T-helper 1 cell treated with Interleukin-12 subunit alpha and Interleukin-12 subunit beta and Interleukin-4 antibody, amounts not matched to agents 30 ng/mL and 1 ng/mL, for 36 hours (primary cell): ENCODE measurements around the gene TYROBP. TPM values are rescaled to one million over a fixed set of nuclear protein-coding genes. Genes with fewer than 3 reads are reported as not detected.
"Not testable (repeated sequence)": the region's sequence is repeated elsewhere in the genome, so short reads cannot be mapped to it uniquely, and the experiment has no call there.

Experiments used
- intact Hi-C: fragments of 100-400 bp; cut with micrococcal nuclease; formaldehyde crosslinking; loops from one replicate; pipeline ENCODE4 v1.15.1; 2024
- total RNA-seq: library from RNA; stranded (reverse); gene quantifications from 2 replicates; pipeline ENCODE4 v1.2.3, GENCODE V29; 2022

Gene TYROBP
- total RNA-seq, 1 donor from 2014 or later: not detected

DNA sequence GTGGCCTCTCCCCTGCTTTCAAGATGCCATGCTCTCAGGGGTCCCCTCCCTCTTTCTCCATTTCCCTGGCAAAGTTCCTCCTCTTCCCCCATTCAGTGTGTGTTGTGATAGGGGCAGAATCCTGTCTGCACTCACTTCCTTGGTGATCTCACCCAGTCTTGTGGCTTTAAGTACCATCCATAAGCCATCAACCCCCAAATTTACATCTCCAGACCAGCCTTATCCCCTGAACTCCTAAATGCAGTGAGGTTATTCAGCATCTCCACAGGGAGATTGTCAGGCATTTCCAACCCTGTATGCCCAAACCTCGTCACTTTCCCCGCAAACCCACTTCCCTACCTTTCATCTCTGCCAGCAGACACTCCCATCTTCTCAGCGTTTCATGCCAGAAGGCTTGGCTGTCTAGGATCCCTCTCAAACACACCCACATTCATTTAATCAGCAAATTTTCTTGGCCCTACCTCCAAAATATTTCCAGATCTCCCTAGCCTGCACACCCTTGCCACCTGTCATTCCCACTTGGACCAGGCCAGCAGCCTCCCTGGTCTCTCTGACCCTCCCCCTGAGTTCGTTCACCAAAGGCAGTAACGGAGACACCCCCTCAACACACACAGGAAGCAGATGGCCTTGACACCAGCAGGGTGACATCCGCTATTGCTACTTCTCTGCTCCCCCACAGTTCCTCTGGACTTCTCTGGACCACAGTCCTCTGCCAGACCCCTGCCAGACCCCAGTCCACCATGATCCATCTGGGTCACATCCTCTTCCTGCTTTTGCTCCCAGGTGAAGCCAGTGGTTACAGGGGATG lies 6.0 kb downstream of the TYROBP start, which contains the start of gene HCST:
HCST (plus strand) TSS at position 676 of the 808 bp plus-strand sequence; CDS start at position 741, 65 bp downstream.
- intact Hi-C loops: loop anchor here (1.0 to 10.0 kb wide), 2 partner anchors 258 to 687 kb away; no protein-coding TSS in a partner anchor

DNA sequence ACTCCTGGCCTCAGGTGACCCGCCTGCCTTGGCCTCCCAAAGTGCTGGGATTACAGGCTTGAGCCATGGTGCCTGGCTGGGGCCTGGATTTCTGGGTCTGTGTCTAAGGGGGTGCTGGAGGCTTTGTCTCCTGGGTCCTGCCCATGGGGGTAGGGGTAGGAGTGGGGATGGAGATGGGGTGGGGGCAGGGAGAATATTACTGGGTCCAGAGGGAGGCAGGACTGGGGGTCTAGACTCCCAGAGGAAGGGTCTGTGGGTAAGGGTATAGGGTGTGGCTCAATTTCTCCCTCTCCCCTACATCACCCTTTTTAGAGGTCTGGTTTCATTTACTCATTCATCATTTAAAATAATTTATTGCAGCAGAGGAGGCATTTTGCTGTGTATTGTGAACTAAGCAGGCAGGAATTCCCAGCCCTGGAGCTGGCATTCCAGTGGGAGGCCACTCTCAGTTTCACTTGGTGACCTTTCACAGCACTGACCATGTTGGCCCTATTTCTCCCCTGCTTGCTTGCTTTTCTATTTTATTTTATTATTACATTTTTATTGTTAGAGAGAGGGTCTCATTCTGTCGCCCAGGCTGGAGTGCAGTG lies 6.9 kb downstream of the TYROBP start:
- intact Hi-C loops: loop anchor here (10.0 kb wide), 1 partner anchor 686 kb away; no protein-coding TSS in a partner anchor

DNA sequence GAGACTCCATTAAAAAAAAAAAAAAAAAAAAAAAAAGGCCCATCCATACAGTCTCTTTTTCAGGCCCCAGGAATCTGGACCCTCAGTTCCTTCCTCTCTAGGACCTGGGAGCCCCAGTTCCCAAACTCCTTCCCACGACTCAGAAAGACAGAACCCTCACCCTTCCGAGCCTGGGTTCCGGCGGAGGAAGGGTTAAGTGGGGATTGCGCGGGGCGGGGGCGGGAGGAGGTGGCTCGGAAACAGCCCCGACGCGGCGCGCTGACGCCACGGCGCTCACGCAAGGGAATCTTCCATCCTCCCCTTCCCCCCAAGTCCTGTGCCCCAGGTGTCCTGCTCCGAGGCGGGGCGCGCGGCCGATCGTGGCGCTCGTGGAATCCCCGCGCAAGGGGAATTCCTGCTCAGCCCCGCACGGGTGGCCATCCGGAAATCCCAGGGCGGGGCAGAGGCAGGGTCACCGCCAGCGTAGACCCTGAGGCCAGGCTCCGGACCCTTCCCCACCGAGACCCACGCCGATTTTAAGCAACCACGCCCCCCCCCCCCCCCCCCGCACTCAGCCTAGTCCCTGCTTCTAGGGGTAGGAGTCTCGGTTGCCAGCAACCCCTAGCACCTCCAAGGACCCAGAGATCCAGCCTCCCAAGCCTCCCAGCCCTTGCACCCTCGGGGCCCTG lies 8.4 kb downstream of the TYROBP start:
- intact Hi-C loops: loop anchor here (1.0 to 10.0 kb wide), 10 partner anchors 17 to 685 kb away; partner anchors contain the start of genes ALKBH6, LIN37, PSENEN and TBCB

DNA sequence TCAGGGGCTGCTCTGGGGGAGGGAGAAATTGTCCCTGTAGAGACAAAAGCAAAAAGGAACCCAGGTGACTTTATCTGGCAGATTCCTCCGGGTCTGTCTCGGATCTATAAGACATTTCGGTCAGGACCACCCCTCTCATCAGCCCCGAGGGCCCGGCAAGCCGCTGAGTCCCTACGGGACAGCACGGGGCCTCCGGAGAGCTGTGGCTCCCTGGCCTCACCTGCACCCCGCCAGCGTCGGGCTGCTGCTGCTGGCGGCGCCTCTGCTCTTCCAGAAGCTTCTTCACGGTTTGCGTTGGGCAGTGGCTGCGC lies 9.6 kb downstream of the TYROBP start:
- intact Hi-C loops: loop anchor here (2.0 kb wide), 1 partner anchor 154 kb away; the partner anchor contains the start of genes PSENEN and U2AF1L4

DNA sequence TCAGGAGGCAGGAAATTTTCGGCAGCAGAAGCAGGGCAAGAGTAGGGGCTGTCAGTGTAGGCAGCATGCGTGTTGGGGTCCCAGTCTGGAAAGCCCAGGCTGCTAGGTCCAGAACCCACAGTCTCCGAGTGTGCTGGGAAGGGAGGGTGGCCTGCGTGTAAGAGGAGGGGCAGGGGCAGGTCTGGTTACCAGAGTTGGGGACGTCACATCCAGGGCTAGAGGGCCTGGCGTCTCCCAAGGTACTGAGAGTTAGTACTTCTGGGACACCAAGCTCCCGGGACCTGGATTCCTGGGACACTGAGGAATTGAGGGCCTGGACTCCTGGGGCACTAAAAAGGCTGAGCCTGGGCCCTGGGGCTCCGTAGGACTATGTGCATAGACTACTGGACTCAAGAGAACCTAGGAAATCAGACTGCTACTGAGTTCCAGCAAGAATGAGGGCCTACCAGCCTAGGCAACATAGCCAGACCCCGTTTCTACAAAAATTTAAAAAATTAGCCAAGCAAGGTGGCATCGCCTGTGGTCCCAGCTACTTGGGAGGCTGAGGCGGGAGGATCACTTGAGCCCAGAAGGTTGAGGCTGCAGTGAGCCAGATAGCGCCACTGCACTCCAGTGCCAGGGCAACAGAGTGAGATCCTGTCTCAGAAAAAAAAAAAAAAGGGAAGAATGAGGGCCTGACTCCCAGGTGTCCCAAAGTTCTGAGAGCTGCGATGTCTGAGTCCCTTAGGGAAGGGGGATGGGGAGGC lies 10.2 kb downstream of the TYROBP start:
- intact Hi-C loops: loop anchor here (2.0 kb wide), 1 partner anchor 153 kb away; the partner anchor contains the start of genes PSENEN and U2AF1L4

DNA sequence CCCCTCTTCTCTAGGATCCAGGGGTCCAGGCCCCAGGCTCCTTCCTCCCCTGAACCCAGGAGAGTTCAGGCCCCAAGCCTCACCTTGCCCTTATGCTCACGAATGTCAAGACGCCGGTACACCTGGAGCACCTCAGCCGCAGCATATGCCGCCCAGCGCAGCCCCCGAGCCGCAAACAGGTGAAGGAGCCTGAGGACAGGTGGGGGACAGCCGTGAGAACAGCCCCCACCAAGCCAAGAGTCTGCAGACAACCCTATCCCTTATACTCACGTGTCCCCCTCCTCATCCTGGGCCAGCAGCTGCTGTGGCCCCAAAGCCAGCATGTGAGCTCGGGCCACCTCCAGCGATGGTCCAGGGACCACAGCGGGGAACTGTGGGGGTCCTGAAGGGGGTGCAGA lies 11.5 kb downstream of the TYROBP start:
- intact Hi-C loops: no loop called here

DNA sequence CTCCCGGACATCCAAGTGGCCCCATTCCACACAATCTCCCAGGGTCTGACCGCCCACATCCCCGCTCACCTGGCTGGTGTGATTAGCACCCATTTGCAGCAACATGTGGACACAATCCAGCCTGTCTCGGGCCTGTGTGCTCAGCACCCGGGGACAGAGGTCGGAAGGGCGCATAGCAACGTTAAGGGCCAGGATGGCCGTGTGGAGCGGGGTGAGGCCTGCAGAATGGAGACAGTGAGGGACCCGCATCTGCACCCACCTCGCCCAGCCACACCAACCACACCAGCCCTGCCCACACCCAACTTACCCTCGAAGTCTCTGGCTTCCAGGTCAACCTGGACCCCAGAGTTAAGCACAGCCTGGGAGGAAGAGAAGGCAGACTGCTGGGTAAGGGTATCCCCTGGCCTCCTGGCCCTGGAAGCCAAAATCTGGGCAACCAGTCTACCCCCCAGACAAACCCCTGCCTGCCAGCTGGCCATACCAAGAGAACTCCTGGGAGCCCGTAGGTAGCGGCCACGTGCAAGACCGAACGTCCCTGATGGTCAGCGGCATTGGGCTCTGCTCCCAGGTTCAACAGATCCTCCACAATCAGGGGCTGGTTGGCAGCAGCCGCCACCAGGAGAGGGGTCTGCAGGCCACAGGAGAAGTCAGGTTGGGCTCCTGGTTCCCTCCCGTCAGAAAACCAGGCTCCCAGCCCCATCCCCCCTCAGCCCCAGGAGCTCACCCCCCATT lies 12.0 kb downstream of the TYROBP start:
- intact Hi-C loops: no loop called here

DNA sequence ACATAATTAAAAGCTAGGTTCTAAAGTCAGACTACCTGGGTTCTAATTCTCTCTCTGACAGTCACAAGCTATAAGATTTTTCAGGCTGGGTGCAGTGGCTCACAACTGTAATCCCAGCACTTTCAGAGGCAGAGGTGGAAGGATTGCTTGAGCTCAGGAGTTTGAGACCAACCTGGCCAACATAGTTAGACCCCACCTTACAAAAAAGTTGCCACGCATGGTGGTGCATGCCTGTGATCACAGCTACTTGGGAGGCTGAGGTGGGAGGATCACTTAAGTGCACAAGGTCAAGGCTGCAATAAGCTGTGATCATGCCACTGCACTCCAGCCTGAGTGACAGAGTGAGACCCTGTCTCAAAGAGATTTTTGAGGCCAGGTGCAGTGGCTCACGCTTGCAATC lies 13.8 kb downstream of the TYROBP start:
- intact Hi-C loops: no loop called here

DNA sequence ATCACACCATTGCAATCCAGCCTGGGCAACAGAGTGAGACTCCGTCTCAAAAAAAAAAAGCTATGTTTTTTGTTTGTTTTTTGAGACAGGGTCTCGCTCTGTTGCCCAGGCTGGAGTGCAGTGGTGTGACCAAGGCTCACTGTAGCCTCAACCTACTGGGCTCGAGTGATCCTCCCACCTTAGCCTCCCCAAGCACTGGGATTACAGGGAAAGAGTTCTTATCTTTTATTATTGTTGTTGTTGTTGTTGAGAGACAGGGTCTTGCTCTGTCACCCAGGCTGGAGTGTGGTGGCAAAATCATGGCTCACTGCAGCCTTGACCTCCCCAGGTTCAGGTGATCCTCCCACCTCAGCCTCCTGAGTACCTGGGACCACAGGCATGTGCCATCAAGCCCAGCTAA lies 16.3 kb downstream of the TYROBP start:
- intact Hi-C loops: not testable (repeated sequence)

DNA sequence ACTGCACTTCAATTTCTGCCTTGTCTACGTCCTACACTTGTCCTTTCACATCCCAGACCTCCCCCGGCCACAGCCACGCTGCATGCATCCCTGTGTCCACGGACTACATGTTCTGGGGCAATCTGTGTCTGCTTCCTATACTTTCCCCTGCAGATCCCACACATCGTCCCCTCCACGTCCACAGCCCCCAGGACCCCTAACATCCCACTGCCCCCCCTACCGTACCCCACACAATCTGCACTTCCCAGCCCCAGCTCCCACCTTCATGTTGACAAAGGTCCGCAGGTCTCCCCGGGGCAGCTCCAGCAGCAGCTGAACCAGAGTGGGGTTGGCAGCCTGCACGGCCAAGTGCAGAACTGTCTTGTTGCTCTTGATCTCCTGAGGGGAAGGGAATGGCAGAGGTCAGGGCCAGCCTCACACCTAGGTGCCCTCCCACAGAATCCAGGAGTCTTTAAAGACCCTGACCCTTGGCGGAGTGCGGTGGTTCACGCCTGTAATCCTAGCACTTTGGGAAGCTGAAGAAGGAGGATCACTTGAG lies 17.9 kb downstream of the TYROBP start:
- intact Hi-C loops: no loop called here

DNA sequence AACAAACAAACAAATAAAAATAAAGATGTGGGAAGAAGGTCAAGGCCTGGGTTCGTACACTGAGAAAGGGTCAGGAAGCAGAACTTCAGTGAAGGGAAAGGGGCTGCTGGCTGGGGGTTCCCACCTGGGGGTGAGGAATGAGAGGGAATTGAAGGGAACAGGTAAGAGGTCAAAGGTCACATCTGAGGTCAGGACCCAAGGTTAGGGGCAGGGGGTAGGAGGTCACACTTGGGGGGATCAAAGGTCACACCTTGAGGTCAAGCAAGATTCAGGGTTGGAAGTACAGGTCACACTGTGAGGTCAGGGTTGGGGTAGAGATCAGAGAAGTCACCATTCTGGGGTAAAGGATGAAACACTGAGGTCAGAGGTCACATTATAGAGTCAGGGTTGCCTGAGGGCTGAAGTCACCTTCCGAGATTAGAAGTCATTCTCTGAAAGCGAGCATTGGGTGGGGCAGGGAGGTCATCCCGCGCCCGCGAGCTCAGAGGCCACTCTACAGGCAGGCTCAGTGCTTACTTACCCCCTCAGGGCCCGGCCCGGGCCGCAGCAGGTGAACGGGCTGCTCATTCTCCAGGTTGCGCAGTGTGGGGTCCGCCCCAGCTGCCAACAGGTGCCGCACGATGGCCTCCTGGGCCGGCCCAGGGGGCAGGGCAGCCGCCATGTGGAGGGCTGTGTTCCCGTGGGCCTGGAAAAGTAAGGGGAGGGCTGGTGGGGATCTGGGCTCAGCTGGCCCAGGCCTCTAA lies 18.6 kb downstream of the TYROBP start:
- intact Hi-C loops: no loop called here

DNA sequence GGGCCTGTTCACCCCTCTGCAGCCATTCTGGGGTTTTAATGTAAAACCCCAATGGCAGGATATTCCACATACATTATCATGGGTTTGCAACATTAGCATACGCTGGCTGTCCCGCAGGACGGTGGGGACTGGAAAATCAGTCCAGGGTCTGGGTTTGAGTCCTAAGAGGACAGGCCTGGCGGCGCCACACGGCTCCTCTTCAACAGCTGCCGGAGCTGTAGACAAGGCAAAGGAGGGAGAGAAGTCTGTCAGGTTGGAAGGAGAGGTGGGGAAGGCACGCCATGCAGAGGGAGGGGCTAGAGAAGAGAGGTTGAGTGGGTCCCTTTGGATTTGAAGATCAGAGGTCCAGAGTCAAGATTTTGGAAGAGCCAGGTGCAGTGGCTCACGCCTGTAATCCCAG lies 19.7 kb downstream of the TYROBP start:
- intact Hi-C loops: no loop called here

DNA sequence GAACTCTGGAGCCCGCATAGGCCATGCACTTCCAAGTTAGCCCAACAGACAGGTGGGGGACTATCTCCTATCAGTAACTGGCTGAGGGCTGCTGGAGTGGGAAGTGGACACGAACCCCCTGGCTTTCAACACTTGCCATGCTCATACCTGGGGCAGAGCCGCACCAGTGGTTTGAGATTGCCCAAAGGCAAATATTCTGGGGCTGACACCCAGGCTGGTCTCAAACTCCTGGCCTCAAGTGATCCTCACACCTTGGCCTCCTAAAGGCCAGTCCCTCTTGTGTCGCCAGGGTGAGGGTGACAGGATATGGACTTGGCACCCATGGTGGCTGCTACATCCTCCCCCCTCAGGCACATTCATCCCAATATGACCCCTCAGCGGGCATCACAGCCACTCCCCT lies 20.9 kb downstream of the TYROBP start:
- intact Hi-C loops: no loop called here

DNA sequence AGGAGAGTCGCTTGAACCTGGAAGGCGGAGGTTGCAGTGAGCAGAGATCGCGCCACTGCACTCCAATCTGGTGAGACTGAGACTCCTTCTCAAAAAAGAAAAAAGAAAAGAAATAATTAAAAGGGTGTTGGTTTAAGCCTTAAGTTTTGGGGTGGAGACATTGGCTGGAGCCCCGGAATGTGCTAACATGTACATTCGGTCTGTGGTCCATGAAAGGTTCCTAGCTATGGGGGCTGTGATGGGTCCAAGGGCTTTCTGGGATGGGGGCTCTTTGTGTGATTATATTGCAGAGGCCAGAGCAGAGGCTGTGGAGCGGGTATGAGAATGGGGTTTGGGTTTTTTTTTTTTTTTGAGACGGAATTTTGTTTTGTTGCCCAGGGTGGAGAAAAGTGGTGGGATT lies 22.2 kb downstream of the TYROBP start:
- intact Hi-C loops: no loop called here

DNA sequence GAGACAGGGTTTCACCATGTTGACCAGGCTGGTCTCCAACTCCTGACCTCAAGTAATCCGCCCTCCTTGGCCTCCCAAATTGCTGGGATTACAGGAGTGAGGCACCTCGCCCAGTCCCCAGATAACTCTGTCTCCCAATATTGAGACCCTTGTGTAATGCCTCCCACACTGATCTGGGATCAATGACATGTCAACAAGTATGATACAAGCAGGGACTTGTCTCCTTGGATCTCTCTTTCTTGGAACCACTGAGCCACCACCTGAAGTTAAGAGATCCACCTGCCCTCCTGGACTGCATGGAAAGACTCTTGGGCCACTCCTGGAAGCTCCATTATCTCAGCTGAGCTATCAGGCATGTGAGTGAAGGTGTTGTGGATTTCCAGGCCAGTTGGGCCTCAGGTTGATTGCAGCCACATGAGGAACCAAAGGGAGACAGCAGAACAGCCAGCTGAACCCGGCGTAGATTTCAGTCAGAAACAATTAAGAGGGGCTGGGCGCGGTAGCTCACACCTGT lies 22.8 kb downstream of the TYROBP start:
- intact Hi-C loops: no loop called here

DNA sequence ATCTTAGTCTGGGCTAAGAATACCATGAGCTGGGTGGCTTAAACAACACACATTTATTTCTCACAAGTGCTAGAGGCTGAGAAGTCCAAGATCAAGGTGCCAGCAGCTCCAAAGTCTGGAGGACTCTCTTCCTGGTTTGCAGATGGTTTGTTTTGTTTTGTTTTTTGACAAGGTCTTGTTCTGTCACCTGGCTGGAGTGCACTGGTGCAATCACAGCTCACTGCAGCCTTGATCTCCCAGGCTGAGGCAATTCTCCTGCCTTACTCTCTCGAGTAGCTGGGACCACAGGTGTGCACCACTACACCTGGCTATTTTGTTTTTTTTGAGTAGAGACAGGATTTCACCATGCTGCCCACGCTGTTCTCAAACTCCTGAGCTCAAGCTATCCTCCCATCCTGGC lies 24.2 kb downstream of the TYROBP start:
- intact Hi-C loops: loop anchor here (5.0 kb wide), 2 partner anchors 192 to 288 kb away; no protein-coding TSS in a partner anchor

DNA sequence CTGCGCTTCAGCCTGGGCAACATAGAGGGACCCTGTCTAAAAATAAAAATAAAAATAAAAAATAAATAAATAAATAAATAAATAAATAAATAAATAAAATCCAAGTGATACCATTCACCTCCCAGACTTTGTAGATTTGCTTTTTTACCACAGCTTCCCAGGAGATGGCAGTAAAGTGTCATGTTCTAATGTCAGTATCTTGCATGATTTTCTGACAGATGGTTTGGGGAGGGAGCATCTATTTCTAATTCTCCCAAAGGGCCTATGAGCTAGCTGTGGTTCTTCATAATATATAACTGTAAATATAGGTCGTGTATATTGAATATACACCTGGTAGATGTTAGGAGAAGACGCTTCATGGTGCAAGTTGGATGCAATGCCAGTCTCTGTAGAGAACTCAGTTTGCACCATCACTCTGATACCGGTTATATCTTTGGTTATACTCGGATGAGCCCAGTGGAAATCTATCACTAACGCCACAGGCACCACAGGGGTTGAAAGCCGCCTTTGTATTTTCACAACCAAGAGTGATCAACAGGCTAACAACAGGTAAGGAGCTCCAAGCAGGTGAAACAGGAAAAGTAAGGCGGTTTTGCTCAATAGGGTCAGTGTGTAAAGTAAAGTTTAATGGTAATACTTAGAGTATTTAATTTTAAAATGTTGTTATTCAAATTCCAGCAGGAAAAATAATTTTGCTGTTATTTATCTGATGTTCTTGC lies 25.8 kb downstream of the TYROBP start:
- intact Hi-C loops: loop anchor here (1.0 to 5.0 kb wide), 5 partner anchors 17 to 290 kb away; partner anchors contain the start of genes THAP8 and WDR62

DNA sequence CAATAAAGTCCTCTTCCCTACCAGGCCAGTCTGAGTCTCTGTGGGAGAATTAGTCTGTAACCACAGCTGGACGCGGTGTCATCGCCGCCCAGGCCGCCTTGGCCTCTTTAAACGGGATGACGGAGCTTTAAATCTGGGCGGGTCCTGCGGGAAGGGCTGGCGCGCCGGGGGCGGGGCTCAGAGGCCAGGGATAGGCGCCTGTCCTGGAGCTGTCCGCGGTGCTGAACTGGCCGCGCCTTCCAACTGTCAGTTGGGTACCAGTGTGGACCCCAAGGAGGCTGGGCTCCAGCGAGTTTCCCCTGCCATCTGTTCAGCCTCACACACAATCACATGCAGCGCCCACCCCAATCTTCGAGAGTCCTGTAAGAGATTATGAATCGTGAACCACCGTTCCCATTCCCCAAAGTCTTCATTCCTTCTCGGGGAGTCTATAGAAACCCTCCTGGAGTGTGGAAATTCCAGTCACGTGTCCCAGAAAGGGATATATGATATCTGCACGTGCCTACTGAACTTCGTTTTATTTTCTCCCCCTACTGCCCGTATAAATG lies 28.3 kb downstream of the TYROBP start:
- intact Hi-C loops: loop anchor here (1.0 to 5.0 kb wide), 4 partner anchors 11 to 292 kb away; no protein-coding TSS in a partner anchor
